Natural killer cell (primary cell): ENCODE data around the gene ZNF76. TPM values are rescaled to one million over a fixed set of nuclear protein-coding genes. Genes with fewer than 3 reads are reported as not detected.

Source experiments
- ATAC-seq, 3 donors: fragments of 150-1000 bp in 2 of 3; fragments of 200-7000 bp in 1 of 3; cut with Tn5 transposase; 1 replicate in 1 of 3; 2 replicates in 2 of 3; pipeline ENCODE4 v1.10.0; 2021; ENCODE audit warnings: mild to moderate bottlenecking in 2 of 3, moderate library complexity in 2 of 3
- DNase-seq, 2 donors: peaks; one replicate each; pipeline versions ENCODE4 v3.0.0 to v3.0.0-alpha.2; 2013 to 2021; ENCODE audit warnings: mixed read lengths in 1 of 2
- H3K27ac ChIP-seq: one replicate; pipeline ENCODE4 v1.5.1; 2013; ENCODE audit warnings: mild to moderate bottlenecking, low read length
- H3K27me3 ChIP-seq: one replicate; pipeline ENCODE4 v1.6.1; 2013; ENCODE audit warnings: low read length; ENCODE audit not compliant: control insufficient read depth, insufficient read depth
- H3K36me3 ChIP-seq: one replicate; pipeline ENCODE4 v1.6.1; 2013; ENCODE audit warnings: low read length; ENCODE audit not compliant: control insufficient read depth, insufficient read depth
- H3K4me1 ChIP-seq: one replicate; pipeline ENCODE4 v1.6.1; 2013; ENCODE audit warnings: low read length; ENCODE audit not compliant: control insufficient read depth, insufficient read depth
- H3K4me3 ChIP-seq: one replicate; pipeline ENCODE4 v1.5.1; 2013; ENCODE audit warnings: low read length
- H3K9me3 ChIP-seq: one replicate; pipeline ENCODE4 v1.6.1; 2013; ENCODE audit warnings: low read length; ENCODE audit not compliant: control insufficient read depth, insufficient read depth
- H3K27ac Mint-ChIP-seq, 2 donors: one replicate each; pipeline ENCODE4 v1.8.0; 2022; ENCODE audit warnings: mild to moderate bottlenecking in 2 of 2, mixed read lengths in 2 of 2, moderate library complexity in 1 of 2
- H3K27me3 Mint-ChIP-seq, 2 donors: one replicate each; pipeline ENCODE4 v1.8.0; 2022; ENCODE audit warnings: low read depth in 2 of 2, mixed read lengths in 2 of 2
- H3K36me3 Mint-ChIP-seq: one replicate; pipeline ENCODE4 v1.8.0; 2022; ENCODE audit warnings: mixed read lengths
- H3K4me1 Mint-ChIP-seq, 2 donors: one replicate each; pipeline ENCODE4 v1.8.0; 2022; ENCODE audit warnings: mixed read lengths in 2 of 2
- H3K4me3 Mint-ChIP-seq: one replicate; pipeline ENCODE4 v1.8.0; 2022; ENCODE audit warnings: mild to moderate bottlenecking, moderate library complexity, mixed read lengths
- H3K9me3 Mint-ChIP-seq, 2 donors: one replicate each; pipeline ENCODE4 v1.8.0; 2022; ENCODE audit warnings: mixed read lengths in 2 of 2
- CTCF ChIP-seq: fragments of 200-600 bp; IDR thresholded peaks from one replicate; pipeline ENCODE4 v1.8.0; 2022; ENCODE audit warnings: antibody characterized with exemption
- WGBS: methylation state at CpG from one replicate; pipeline ENCODE4 v1.1.7; 2013; ENCODE audit warnings: missing lambda C conversion rate; ENCODE audit not compliant: insufficient coverage; 5-methylcytosine and 5-hydroxymethylcytosine counted together
- intact Hi-C: fragments of 100-400 bp; cut with micrococcal nuclease; formaldehyde crosslinking; loops from one replicate; pipeline ENCODE4 v1.14.2; 2022
- total RNA-seq, 4 donors: library from RNA; stranded (reverse); fragments of 120-200 nt in 1 of 4; gene quantifications; one replicate each; pipeline versions ENCODE4 v1.2.3 to v1.2.4, GENCODE V29; 2013 to 2022

The ZNF76 gene
- total RNA-seq, 3 donors from 2014 or later (not counting 1 experiment from before 2014, with no cell fraction given) = 62.7 to 81.6 (median 64.6) TPM

- Histone ChIP-seq H3K4me3 (no peak overlapping the region), H3K9me3 (no peaks in the 10 kb centered on the region), H3K36me3 (peaks cover 7% of the 10 kb centered on the region), H3K27me3 (no peaks in the 10 kb centered on the region), H3K27ac (no peak overlapping the region), H3K4me1 (no peaks in the 10 kb centered on the region)
- Mint-ChIP-seq H3K27me3 (no peaks in the 10 kb centered on the region), H3K36me3 (no peaks in the 10 kb centered on the region), H3K9me3 (no peaks in the 10 kb centered on the region), H3K4me3 (no peak overlapping the region), H3K27ac (peak overlapping the region in 1 of 2 donors; percentile 25), H3K4me1 (peaks cover 6 to 20% of the 10 kb centered on the region in 2 donors)
- DNase-seq (peak; percentile 66 to 81), ATAC-seq (peak; percentile 77 to 93 (median 91))
- intact Hi-C loops = loop anchor here (1.0 to 5.0 kb wide), 3 partner anchors 94 to 779 kb away; no protein-coding TSS in a partner anchor
- WGBS = 48% methylated on average over 12 of the region's 12 CpGs
- peak; percentile 95 for TF ChIP-seq CTCF
Measured at GRCh38 chr6:35240838-35241801, 18.4 kb upstream of the ZNF76 start.

- H3K27me3 Mint-ChIP-seq = no peaks in the 10 kb centered on the region
- H3K9me3 ChIP-seq = no peaks in the 10 kb centered on the region
- DNase-seq (no peak), ATAC-seq (no peak)
- intact Hi-C loops = loop anchor here (5.0 kb wide), 1 partner anchor 780 kb away; no protein-coding TSS in a partner anchor
- H3K36me3 ChIP-seq = peaks cover 7% of the 10 kb centered on the region
- peaks cover 6 to 20% of the 10 kb centered on the region in 2 donors for H3K4me1 Mint-ChIP-seq
- H3K9me3 Mint-ChIP-seq = no peaks in the 10 kb centered on the region
- H3K27me3 ChIP-seq = no peaks in the 10 kb centered on the region
- no peak overlapping the region for H3K27ac Mint-ChIP-seq
- no peaks in the 10 kb centered on the region for H3K4me1 ChIP-seq
- no peak for TF ChIP-seq CTCF
- WGBS = 95% methylated on average over 5 of the region's 5 CpGs
- H3K4me3 ChIP-seq = no peak overlapping the region
- no peaks in the 10 kb centered on the region for H3K36me3 Mint-ChIP-seq
- no peak overlapping the region for H3K4me3 Mint-ChIP-seq
- H3K27ac ChIP-seq = no peak overlapping the region
Measured at GRCh38 chr6:35242486-35242885, 17.0 kb upstream of the ZNF76 start.

- Histone ChIP-seq H3K27me3 (no peaks in the 10 kb centered on the region), H3K27ac (no peak overlapping the region), H3K36me3 (peaks cover 7% of the 10 kb centered on the region), H3K4me3 (no peak overlapping the region), H3K4me1 (no peaks in the 10 kb centered on the region), H3K9me3 (no peaks in the 10 kb centered on the region)
- Mint-ChIP-seq H3K4me3 (no peak overlapping the region), H3K36me3 (no peaks in the 10 kb centered on the region), H3K9me3 (no peaks in the 10 kb centered on the region), H3K4me1 (peaks cover 6 to 20% of the 10 kb centered on the region in 2 donors), H3K27ac (no peak overlapping the region), H3K27me3 (no peaks in the 10 kb centered on the region)
- ATAC-seq (no peak), DNase-seq (no peak)
- intact Hi-C loops = loop anchor here (5.0 kb wide), 1 partner anchor 781 kb away; no protein-coding TSS in a partner anchor
- no peak for TF ChIP-seq CTCF
- WGBS = 96% methylated on average over 13 of the region's 13 CpGs
Measured at GRCh38 chr6:35242906-35243305, 16.6 kb upstream of the ZNF76 start.
